ENCODE data around the gene SRRD. TPM values are rescaled to one million over a fixed set of nuclear protein-coding genes. Genes with fewer than 3 reads are reported as not detected.

SRRD gene
- total RNA-seq, 6 experiments from 2014 or later = 11.4 to 15.2 (median 11.8) TPM

- Histone ChIP-seq H3K27me3 (no peaks in the 10 kb centered on the region), H3K4me1 (peaks cover 0 to 33% (median 10%) of the 10 kb centered on the region in 4 donors), H3K4me3 (peak overlapping the region in 1 of 3 donors; percentile 39), H3K9me3 (no peaks in the 10 kb centered on the region), H3K27ac (peak overlapping the region; percentile 49 to 65 (median 49)), H3K36me3 (peaks cover 0 to 29% (median 3%) of the 10 kb centered on the region in 4 donors)
- intact Hi-C loops (cut with DNase I) = no loop called here
- DNase-seq = no peak
- WGBS (ENCODE audit: insufficient coverage, low coverage, low lambda C conversion rate, missing lambda C conversion rate) = 38% methylated on average over 12 of the region's 12 CpGs
- TF ChIP-seq POLR2A (IDR thresholded peaks at IDR 0.05) = no peak
- TF ChIP-seq, protein P1, sequence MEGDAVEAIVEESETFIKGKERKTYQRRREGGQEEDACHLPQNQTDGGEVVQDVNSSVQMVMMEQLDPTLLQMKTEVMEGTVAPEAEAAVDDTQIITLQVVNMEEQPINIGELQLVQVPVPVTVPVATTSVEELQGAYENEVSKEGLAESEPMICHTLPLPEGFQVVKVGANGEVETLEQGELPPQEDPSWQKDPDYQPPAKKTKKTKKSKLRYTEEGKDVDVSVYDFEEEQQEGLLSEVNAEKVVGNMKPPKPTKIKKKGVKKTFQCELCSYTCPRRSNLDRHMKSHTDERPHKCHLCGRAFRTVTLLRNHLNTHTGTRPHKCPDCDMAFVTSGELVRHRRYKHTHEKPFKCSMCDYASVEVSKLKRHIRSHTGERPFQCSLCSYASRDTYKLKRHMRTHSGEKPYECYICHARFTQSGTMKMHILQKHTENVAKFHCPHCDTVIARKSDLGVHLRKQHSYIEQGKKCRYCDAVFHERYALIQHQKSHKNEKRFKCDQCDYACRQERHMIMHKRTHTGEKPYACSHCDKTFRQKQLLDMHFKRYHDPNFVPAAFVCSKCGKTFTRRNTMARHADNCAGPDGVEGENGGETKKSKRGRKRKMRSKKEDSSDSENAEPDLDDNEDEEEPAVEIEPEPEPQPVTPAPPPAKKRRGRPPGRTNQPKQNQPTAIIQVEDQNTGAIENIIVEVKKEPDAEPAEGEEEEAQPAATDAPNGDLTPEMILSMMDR (IDR thresholded peaks at IDR 0.05) = no peak
- peak; percentile 29 to 57 (median 35) for ATAC-seq
These were observed 3.7 kb upstream of the SRRD start for GRCh38 chr22:26479792-26480610.

GRCh38 chr22:26480611-26480932 is 3.1 kb upstream of the SRRD start:
- intact Hi-C loops (cut with DNase I) = no loop called here
- peak overlapping the region in 2 of 3 donors; percentile 49 to 65 for H3K27ac ChIP-seq
- TF ChIP-seq POLR2A (IDR thresholded peaks at IDR 0.05) = no peak
- TF ChIP-seq, protein P1 (IDR thresholded peaks at IDR 0.05) = no peak
- peaks cover 0 to 34% (median 10%) of the 10 kb centered on the region in 4 donors for H3K4me1 ChIP-seq
- no peak overlapping the region for H3K4me3 ChIP-seq
- DNase-seq (no peak), ATAC-seq (no peak)
- no peaks in the 10 kb centered on the region for H3K9me3 ChIP-seq
- H3K36me3 ChIP-seq = peaks cover 0 to 24% (median 3%) of the 10 kb centered on the region in 4 donors
- H3K27me3 ChIP-seq = no peaks in the 10 kb centered on the region
- 89% methylated on average over 2 of the region's 2 CpGs for WGBS (ENCODE audit: insufficient coverage, low coverage, low lambda C conversion rate, missing lambda C conversion rate)

GRCh38 chr22:26481112-26481693 is 2.5 kb upstream of the SRRD start:
- Histone ChIP-seq H3K36me3 (peaks cover 0 to 18% (median 3%) of the 10 kb centered on the region in 4 donors), H3K9me3 (no peaks in the 10 kb centered on the region), H3K27ac (no peak overlapping the region), H3K4me1 (peaks cover 0 to 34% (median 10%) of the 10 kb centered on the region in 4 donors), H3K27me3 (no peaks in the 10 kb centered on the region), H3K4me3 (no peak overlapping the region)
- TF ChIP-seq POLR2A (IDR thresholded peaks at IDR 0.05) = no peak
- TF ChIP-seq, protein P1 (IDR thresholded peaks at IDR 0.05) = no peak
- DNase-seq (no peak), ATAC-seq (no peak)
- 76% methylated on average over 5 of the region's 6 CpGs for WGBS (ENCODE audit: insufficient coverage, low coverage, low lambda C conversion rate, missing lambda C conversion rate)
- intact Hi-C loops (cut with DNase I) = no loop called here

DNA sequence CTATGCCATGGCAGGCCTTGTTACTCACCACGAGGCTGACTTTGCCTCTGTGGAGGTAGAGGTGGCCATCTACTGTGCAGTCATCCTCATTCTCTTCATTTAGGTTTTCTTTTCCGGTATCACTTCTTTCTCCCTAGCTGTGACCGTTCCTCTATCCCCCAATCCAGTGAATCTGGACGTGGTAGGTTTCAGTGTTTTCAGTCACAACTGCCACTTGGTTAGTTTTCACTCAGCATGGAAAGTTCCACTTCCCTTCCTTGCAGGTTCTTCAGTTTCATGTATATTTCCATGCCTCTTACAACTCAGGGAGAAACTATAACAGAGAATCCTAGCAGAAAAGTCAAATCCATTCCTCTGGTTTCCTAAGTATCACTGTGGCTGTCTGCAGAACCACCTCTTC is 2.0 kb upstream of the SRRD start:
- ATAC-seq (no peak), DNase-seq (no peak)
- Histone ChIP-seq H3K9me3 (no peaks in the 10 kb centered on the region), H3K36me3 (peaks cover 0 to 13% (median 2%) of the 10 kb centered on the region in 4 donors), H3K4me1 (peaks cover 0 to 34% (median 10%) of the 10 kb centered on the region in 4 donors), H3K4me3 (no peak overlapping the region), H3K27me3 (no peaks in the 10 kb centered on the region), H3K27ac (no peak overlapping the region)
- no peak for TF ChIP-seq POLR2A (IDR thresholded peaks at IDR 0.05)
- TF ChIP-seq, protein P1 (IDR thresholded peaks at IDR 0.05) = no peak
- WGBS (ENCODE audit: insufficient coverage, low coverage, low lambda C conversion rate, missing lambda C conversion rate) = 70% methylated on average over 4 of the region's 4 CpGs
- intact Hi-C loops (cut with DNase I) = no loop called here
